Endothelial cell of umbilical vein (primary cell): ENCODE data around the gene AKT3.

ENCODE experiments used
- CTCF ChIP-seq, 2 donors: IDR thresholded peaks; 1 replicate in 1 of 2; 2 replicates in 1 of 2; pipeline ENCODE4 v1.5.1; 2011; ENCODE audit warnings: low read length in 2 of 2, mild to moderate bottlenecking in 2 of 2, moderate library complexity in 2 of 2, control low read depth in 1 of 2, inconsistent platforms in 1 of 2, low read depth in 1 of 2; ENCODE audit not compliant: insufficient read depth in 1 of 2; ENCODE audit errors: extremely low read depth in 1 of 2
- EZH2 ChIP-seq: IDR thresholded peaks from 2 replicates; pipeline ENCODE4 v1.6.1; 2012; ENCODE audit warnings: borderline replicate concordance, low read depth, mild to moderate bottlenecking, moderate library complexity, low read length, inconsistent platforms; ENCODE audit not compliant: severe bottlenecking
- POLR2A ChIP-seq: IDR thresholded peaks from 2 replicates; pipeline ENCODE4 v1.6.1; 2012; ENCODE audit warnings: low read depth, mild to moderate bottlenecking, control low read depth, low read length

- no peak for TF ChIP-seq CTCF (IDR thresholded peaks at IDR 0.05; ENCODE audit: extremely low read depth in 1 of 2, insufficient read depth in 1 of 2, low read depth in 1 of 2, low read length in 2 of 2)
- no peak for TF ChIP-seq POLR2A
- TF ChIP-seq EZH2: no peak
These were observed 143.5 kb downstream of the AKT3 start for GRCh38 chr1:243706563-243706962.
